Measurements from ENCODE around the gene OR52J3. TPM values are rescaled to one million over a fixed set of nuclear protein-coding genes. Genes with fewer than 3 reads are reported as not detected.

Gene OR52J3
- total RNA-seq, 1 donor from 2014 or later: not detected

Other genes with a start within 250 kb of the OR52J3 start
- gene OR52R1, start 242.1 kb upstream of the OR52J3 start, total RNA-seq: not detected
- not detected for gene OR51F2, start 225.2 kb upstream of the OR52J3 start, total RNA-seq
- not detected for gene OR51S1, start 197.3 kb upstream of the OR52J3 start, total RNA-seq
- gene OR51T1, start 164.6 kb upstream of the OR52J3 start, total RNA-seq: not detected
- not detected for gene OR51A7, start 142.7 kb upstream of the OR52J3 start, total RNA-seq
- gene OR51G2, start 127.2 kb upstream of the OR52J3 start, total RNA-seq: not detected
- not detected for gene OR51G1, start 122.2 kb upstream of the OR52J3 start, total RNA-seq
- gene OR51A4, start 98.9 kb upstream of the OR52J3 start, total RNA-seq: not detected
- not detected for gene OR51A2, start 90.8 kb upstream of the OR52J3 start, total RNA-seq
- gene OR51L1, start 51.7 kb upstream of the OR52J3 start, total RNA-seq: not detected
- gene OR52E2, start 13.1 kb downstream of the OR52J3 start, total RNA-seq: not detected
- not detected for gene OR52E1, start 23.0 kb downstream of the OR52J3 start, total RNA-seq
- gene OR52A5, start 91.8 kb downstream of the OR52J3 start, total RNA-seq: not detected
- not detected for gene OR52A1, start 108.2 kb downstream of the OR52J3 start, total RNA-seq
- not detected for gene OR51V1, start 154.2 kb downstream of the OR52J3 start, total RNA-seq
- 20.2 TPM for gene HBB, start 180.5 kb downstream of the OR52J3 start, total RNA-seq
- gene HBD, start 188.0 kb downstream of the OR52J3 start, total RNA-seq: not detected
- gene HBG1, start 203.3 kb downstream of the OR52J3 start, total RNA-seq: not detected
- gene HBG2, start 208.3 kb downstream of the OR52J3 start, total RNA-seq: not detected
- not detected for gene HBE1, start 223.4 kb downstream of the OR52J3 start, total RNA-seq